Esophagus muscularis mucosa (tissue), 4 donors: ENCODE results near the gene BLOC1S5. TPM values are rescaled to one million over a fixed set of nuclear protein-coding genes. Genes with fewer than 3 reads are reported as not detected.
"Not testable (repeated sequence)": the region's sequence is repeated elsewhere in the genome, so short reads cannot be mapped to it uniquely, and the experiment has no call there.

ENCODE experiments used
- DNase-seq: peaks from one replicate; pipeline ENCODE4 v3.0.0-alpha.2; 2017; ENCODE audit errors: extremely low spot score
- H3K27ac ChIP-seq, 4 donors: fragments of 200-600 bp; sonication (generic); replicated peaks in 1 of 4; 1 replicate in 3 of 4; 2 replicates in 1 of 4; pipeline ENCODE4 v1.5.1; 2016 to 2019; ENCODE audit warnings: mild to moderate bottlenecking in 1 of 4
- H3K27me3 ChIP-seq, 4 donors: fragments of 200-600 bp; sonication (generic); one replicate each; pipeline versions ENCODE4 v1.5.1 to v1.6.0; 2016 to 2019
- H3K36me3 ChIP-seq, 4 donors: fragments of 200-600 bp; sonication (generic); one replicate each; pipeline ENCODE4 v1.5.1; 2016 to 2019
- H3K4me1 ChIP-seq, 4 donors: fragments of 200-600 bp; sonication (generic); one replicate each; pipeline ENCODE4 v1.5.1; 2016 to 2019
- H3K4me3 ChIP-seq, 4 donors: fragments of 200-600 bp; sonication (generic); 1 replicate in 2 of 4; 2 replicates in 2 of 4; pipeline ENCODE4 v1.5.1; 2016 to 2019; ENCODE audit warnings: mild to moderate bottlenecking in 4 of 4, moderate library complexity in 1 of 4
- H3K9me3 ChIP-seq, 4 donors: fragments of 200-600 bp; sonication (generic); 1 replicate in 3 of 4; 2 replicates in 1 of 4; pipeline ENCODE4 v1.5.1; 2016 to 2019
- EP300 ChIP-seq: sonication (generic); formaldehyde crosslinking; IDR thresholded peaks from one replicate; pipeline ENCODE4 v1.6.1; 2017; ENCODE audit warnings: antibody characterized with exemption
- POLR2A ChIP-seq: fragments of 450-650 bp; IDR thresholded peaks from one replicate; pipeline ENCODE4 v1.6.1; 2017; ENCODE audit warnings: antibody characterized with exemption, moderate library complexity, mild to moderate bottlenecking, low read depth
- POLR2AphosphoS5 ChIP-seq, 2 donors: sonication (generic); formaldehyde crosslinking; IDR thresholded peaks; one replicate each; pipeline ENCODE4 v1.6.1; 2017; ENCODE audit warnings: antibody characterized with exemption in 2 of 2
- WGBS: methylation state at CpG from one replicate; pipeline ENCODE4 v1.1.5; 2018; 5-methylcytosine and 5-hydroxymethylcytosine counted together
- intact Hi-C: fragments of 100-400 bp; cut with DNase I; formaldehyde crosslinking; loops from one replicate; pipeline ENCODE4 v1.15.1; 2023
- total RNA-seq, 4 donors: library from RNA; depleted of rRNA; stranded (reverse); fragments of >200 nt; gene quantifications; one replicate each; pipeline versions ENCODE4 v1.1.0 to v1.2.1, GENCODE V29; 2016
- TF ChIP-seq, protein P1 (sequence below), 3 experiments: fragments of 200-600 bp in 2 of 3; fragments of 450-650 bp in 1 of 3; sonication (generic) in 2 of 3; IDR thresholded peaks; one replicate each; pipeline ENCODE4 v1.5.1; 2017 to 2019; ENCODE audit warnings: antibody characterized with exemption in 3 of 3, mild to moderate bottlenecking in 2 of 3, moderate library complexity in 1 of 3

Gene BLOC1S5
- total RNA-seq, 4 donors from 2014 or later = 10.4 to 15.6 (median 11.2) TPM

DNA sequence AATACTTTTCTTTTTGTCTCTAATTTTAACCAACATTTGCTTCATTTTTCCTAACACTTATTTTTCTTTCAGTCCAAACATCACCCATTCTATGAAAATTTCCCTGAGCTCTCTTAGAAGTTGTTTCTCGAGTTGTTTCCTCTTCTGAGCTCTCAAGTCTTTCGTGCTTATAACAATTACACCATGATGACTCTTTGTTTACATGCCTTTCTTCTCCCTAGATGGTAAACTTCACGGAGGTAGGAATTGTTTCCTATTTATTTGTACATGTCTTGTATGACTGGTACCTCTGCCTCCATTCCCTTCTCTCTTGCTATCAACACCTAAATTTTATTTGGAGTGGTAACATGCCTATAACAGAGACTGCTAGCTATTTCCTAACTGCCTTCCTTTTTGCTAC, 6.4 kb downstream of the BLOC1S5 start:
- no peak overlapping the region for H3K4me3 ChIP-seq
- DNase-seq = no peak
- H3K27me3 ChIP-seq = no peaks in the 10 kb centered on the region
- no peak for TF ChIP-seq POLR2AphosphoS5 (IDR thresholded peaks at IDR 0.05)
- TF ChIP-seq, protein P1, sequence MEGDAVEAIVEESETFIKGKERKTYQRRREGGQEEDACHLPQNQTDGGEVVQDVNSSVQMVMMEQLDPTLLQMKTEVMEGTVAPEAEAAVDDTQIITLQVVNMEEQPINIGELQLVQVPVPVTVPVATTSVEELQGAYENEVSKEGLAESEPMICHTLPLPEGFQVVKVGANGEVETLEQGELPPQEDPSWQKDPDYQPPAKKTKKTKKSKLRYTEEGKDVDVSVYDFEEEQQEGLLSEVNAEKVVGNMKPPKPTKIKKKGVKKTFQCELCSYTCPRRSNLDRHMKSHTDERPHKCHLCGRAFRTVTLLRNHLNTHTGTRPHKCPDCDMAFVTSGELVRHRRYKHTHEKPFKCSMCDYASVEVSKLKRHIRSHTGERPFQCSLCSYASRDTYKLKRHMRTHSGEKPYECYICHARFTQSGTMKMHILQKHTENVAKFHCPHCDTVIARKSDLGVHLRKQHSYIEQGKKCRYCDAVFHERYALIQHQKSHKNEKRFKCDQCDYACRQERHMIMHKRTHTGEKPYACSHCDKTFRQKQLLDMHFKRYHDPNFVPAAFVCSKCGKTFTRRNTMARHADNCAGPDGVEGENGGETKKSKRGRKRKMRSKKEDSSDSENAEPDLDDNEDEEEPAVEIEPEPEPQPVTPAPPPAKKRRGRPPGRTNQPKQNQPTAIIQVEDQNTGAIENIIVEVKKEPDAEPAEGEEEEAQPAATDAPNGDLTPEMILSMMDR (IDR thresholded peaks at IDR 0.05) = no peak
- TF ChIP-seq EP300 = no peak
- no peak for TF ChIP-seq POLR2A
- no peaks in the 10 kb centered on the region for H3K9me3 ChIP-seq
- 75% methylated on average over 3 of the region's 3 CpGs for WGBS
- intact Hi-C loops = loop anchor here (5.0 kb wide), 1 partner anchor 335 kb away; no protein-coding TSS in a partner anchor
- H3K36me3 ChIP-seq = peaks cover 9 to 45% (median 25%) of the 10 kb centered on the region in 4 donors
- peaks cover 0 to 12% (median 3%) of the 10 kb centered on the region in 4 donors for H3K4me1 ChIP-seq
- no peak overlapping the region for H3K27ac ChIP-seq

DNA sequence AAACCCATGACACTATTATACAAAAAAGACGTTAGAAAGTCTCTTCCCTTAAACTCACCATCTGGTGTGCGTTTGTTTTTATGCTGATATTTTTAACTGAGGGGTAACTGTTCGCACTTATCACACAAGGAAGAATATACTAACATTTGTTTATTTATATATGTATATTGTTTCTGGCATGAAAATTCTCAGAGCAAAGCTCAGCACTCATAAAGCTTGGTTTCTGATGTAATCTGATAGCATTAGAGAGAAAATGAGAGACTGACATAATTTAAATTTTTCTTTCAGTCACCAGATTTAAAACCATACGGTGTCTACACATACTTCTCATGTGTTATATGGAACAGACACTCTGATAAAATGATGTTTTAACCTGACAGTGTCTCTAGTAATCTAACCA, 6.9 kb downstream of the BLOC1S5 start:
- Histone ChIP-seq H3K27me3 (no peaks in the 10 kb centered on the region), H3K9me3 (no peaks in the 10 kb centered on the region), H3K36me3 (peaks cover 9 to 45% (median 25%) of the 10 kb centered on the region in 4 donors), H3K4me3 (no peak overlapping the region), H3K4me1 (peaks cover 0 to 8% (median 1%) of the 10 kb centered on the region in 4 donors), H3K27ac (no peak overlapping the region)
- 88% methylated on average over 4 of the region's 4 CpGs for WGBS
- DNase-seq = no peak
- intact Hi-C loops = loop anchor here (5.0 kb wide), 1 partner anchor 335 kb away; no protein-coding TSS in a partner anchor
- TF ChIP-seq, protein P1 (IDR thresholded peaks at IDR 0.05) = no peak
- TF ChIP-seq POLR2AphosphoS5 (IDR thresholded peaks at IDR 0.05) = no peak
- no peak for TF ChIP-seq EP300
- no peak for TF ChIP-seq POLR2A

- Histone ChIP-seq H3K36me3 (peaks cover 0 to 26% (median 8%) of the 10 kb centered on the region in 4 donors), H3K4me1 (peaks cover 0 to 5% (median 1%) of the 10 kb centered on the region in 4 donors), H3K4me3 (no peak overlapping the region), H3K27ac (no peak overlapping the region), H3K27me3 (no peaks in the 10 kb centered on the region), H3K9me3 (no peaks in the 10 kb centered on the region)
- 93% methylated on average over 2 of the region's 2 CpGs for WGBS
- TF ChIP-seq, protein P1 (IDR thresholded peaks at IDR 0.05) = no peak
- TF ChIP-seq EP300 (no peak), POLR2A (no peak), POLR2AphosphoS5 (IDR thresholded peaks at IDR 0.05) (no peak)
- DNase-seq = no peak
- intact Hi-C loops = no loop called here
Measured at GRCh38 chr6:8054276-8054675, 9.9 kb downstream of the BLOC1S5 start.

GRCh38 chr6:8047541-8048292, 16.5 kb downstream of the BLOC1S5 start:
- TF ChIP-seq, protein P1 (IDR thresholded peaks at IDR 0.05) = no peak
- TF ChIP-seq EP300 = no peak
- TF ChIP-seq POLR2A = no peak
- TF ChIP-seq POLR2AphosphoS5 (IDR thresholded peaks at IDR 0.05) = no peak
- Histone ChIP-seq H3K9me3 (no peaks in the 10 kb centered on the region), H3K4me3 (no peak overlapping the region), H3K36me3 (peaks cover 0 to 9% (median 4%) of the 10 kb centered on the region in 4 donors), H3K27ac (peak overlapping the region in 1 of 4 donors; percentile 44), H3K4me1 (peaks cover 0 to 12% (median 4%) of the 10 kb centered on the region in 4 donors), H3K27me3 (no peaks in the 10 kb centered on the region)
- intact Hi-C loops = no loop called here
- whole genome bisulfite sequencing = 78% methylated on average over 3 of the region's 3 CpGs
- DNase-seq = no peak

DNA sequence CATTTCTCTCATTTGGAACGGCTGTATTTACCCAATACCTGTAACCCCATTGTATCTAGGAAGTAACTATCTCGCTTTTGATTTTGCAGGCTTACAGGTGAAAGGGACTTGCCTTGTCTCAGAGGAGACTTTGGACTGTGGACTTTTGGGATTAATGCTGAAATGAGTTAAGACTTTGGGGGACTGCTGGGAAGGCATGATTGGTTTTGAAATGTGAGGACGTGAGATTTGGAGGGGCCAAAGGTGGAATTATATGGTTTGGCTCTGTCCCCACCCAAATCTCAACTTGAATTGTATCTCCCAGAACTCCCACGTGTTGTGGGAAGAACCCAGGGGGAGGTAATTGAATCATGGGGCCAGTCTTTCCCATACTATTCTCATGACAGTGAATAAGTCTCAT, 18.4 kb downstream of the BLOC1S5 start:
- H3K4me3 ChIP-seq, H3K36me3 ChIP-seq, H3K27me3 ChIP-seq, intact Hi-C loops, H3K27ac ChIP-seq, DNase-seq, H3K9me3 ChIP-seq: not testable (repeated sequence)
- WGBS = 94% methylated on average over 4 of the region's 4 CpGs
- peaks cover 0 to 12% (median 4%) of the 10 kb centered on the region in 4 donors for H3K4me1 ChIP-seq
